Measurements from ENCODE around the gene FBXO22.

- no peak for TF ChIP-seq CTCF (IDR thresholded peaks at IDR 0.05; ENCODE audit: low read depth, low read length, poor library complexity, severe bottlenecking)
- TF ChIP-seq EZH2phosphoT487 (IDR thresholded peaks at IDR 0.05; ENCODE audit: borderline replicate concordance, low read length) = no peak
Observed at GRCh38 chr15:75916978-75917377, 13.3 kb downstream of the FBXO22 start.
